Ovary (tissue), 9 donors: ENCODE results near the gene IGSF9. TPM values are rescaled to one million over a fixed set of nuclear protein-coding genes. Genes with fewer than 3 reads are reported as not detected.

Experiments
- DNase-seq, 5 donors: peaks; one replicate each; pipeline ENCODE4 v3.0.0-alpha.2; 2019 to 2020
- H3K27ac ChIP-seq, 2 donors: fragments of 200-600 bp; one replicate each; pipeline versions ENCODE4 v1.5.1 to v1.8.0; 2019 to 2022
- H3K27me3 ChIP-seq: fragments of 200-600 bp; one replicate; pipeline ENCODE4 v1.8.0; 2022
- H3K36me3 ChIP-seq: fragments of 200-600 bp; sonication (generic); one replicate; pipeline ENCODE4 v1.5.1; 2019
- H3K4me1 ChIP-seq: one replicate; pipeline ENCODE4 v1.8.1; 2013; ENCODE audit warnings: mild to moderate bottlenecking, moderate library complexity; ENCODE audit not compliant: insufficient read depth
- H3K4me3 ChIP-seq: fragments of 200-600 bp; sonication (generic); one replicate; pipeline ENCODE4 v1.5.1; 2017
- H3K9me3 ChIP-seq, 2 donors: fragments of 200-600 bp in 1 of 2; sonication (generic) in 1 of 2; one replicate each; pipeline versions ENCODE4 v1.5.1 to v1.8.1; 2013 to 2019; ENCODE audit warnings: mild to moderate bottlenecking in 1 of 2, moderate library complexity in 1 of 2
- EP300 ChIP-seq: sonication (generic); formaldehyde crosslinking; IDR thresholded peaks from one replicate; pipeline ENCODE4 v1.6.1; 2017; ENCODE audit warnings: antibody characterized with exemption
- POLR2A ChIP-seq: fragments of 450-650 bp; IDR thresholded peaks from one replicate; pipeline ENCODE4 v1.6.1; 2017; ENCODE audit warnings: antibody characterized with exemption, mild to moderate bottlenecking, moderate library complexity
- WGBS, 3 donors: extraction: QIAGEN DNeasy Blood & Tissue Kit in 1 of 3; methylation state at CpG; one replicate each; pipeline versions ENCODE4 v1.1.5 to v1.1.7; 2013 to 2017; 5-methylcytosine and 5-hydroxymethylcytosine counted together
- intact Hi-C, 4 donors: fragments of 100-400 bp; cut with DNase I; formaldehyde crosslinking; loops; one replicate each; pipeline versions ENCODE4 v1.11.0 to v1.15.1; 2022 to 2023
- polyA plus RNA-seq, 2 donors: library from polyadenylated mRNA; stranded (reverse); fragments of 200-250 nt in 1 of 2; fragments of 350-450 nt in 1 of 2; fragmentation: Illumina TruSeq in 1 of 2; extraction: RNeasy Lipid Tissue Mini Kit (QIAGEN cat#74804) in 1 of 2; gene quantifications; one replicate each; pipeline ENCODE4 v1.2.3, GENCODE V29; 2013 to 2014
- total RNA-seq, 7 donors: library from RNA; depleted of rRNA in 2 of 7; stranded (reverse); fragments of >200 nt in 2 of 7; fragmentation: NEBNext Ultra II Directional in 3 of 7; extraction: Animal tissue kit (Norgen Biotek cat#: 25700) in 3 of 7; gene quantifications; one replicate each; pipeline versions ENCODE4 v1.1.0 to v1.2.4, GENCODE V29; 2016 to 2023
- TF ChIP-seq, protein P1 (sequence below), 3 donors: fragments of 450-650 bp in 2 of 3; fragments of 200-600 bp in 1 of 3; IDR thresholded peaks; one replicate each; pipeline versions ENCODE4 v1.5.1 to v1.8.0; 2016 to 2022; ENCODE audit warnings: antibody characterized with exemption in 3 of 3, mild to moderate bottlenecking in 1 of 3
- donor health status: DM: no; HTN: no; CAD: no; lungs with moderate emphysema.
- donor health status: DM: no; HTN: no; CAD: no.
- donor health status: Bipolar disorder and iron deficiency.
- donor health status: DM: yes; HTN: yes; CAD: no.
- donor health status: DM: no; HTN: no; CAD: no.
- donor health status: DM: yes; HTN: yes; CAD: no.

The IGSF9 gene
- total and polyA plus RNA-seq, 9 donors: 0.10 to 14.0 (median 1.3) TPM

DNA sequence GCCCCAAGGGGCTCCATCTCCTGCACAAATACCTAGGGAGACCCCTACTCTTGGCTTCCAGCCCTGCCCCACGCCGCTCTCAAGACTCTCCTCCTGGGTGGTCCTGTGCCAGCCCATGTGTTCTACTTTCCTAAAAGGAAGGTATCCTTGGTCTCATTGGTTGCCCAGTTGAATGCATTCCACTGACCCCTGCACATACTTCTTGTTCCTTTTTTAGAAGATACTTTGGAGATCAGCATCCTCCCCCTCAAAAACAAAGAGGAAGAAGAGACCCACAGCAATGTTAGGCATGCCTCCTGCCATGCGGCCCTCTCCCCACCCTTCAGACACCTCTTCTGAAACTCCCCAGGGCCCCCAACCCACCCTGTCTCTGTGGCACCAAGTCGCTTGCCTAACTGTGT is 4.6 kb upstream of the IGSF9 start:
- intact Hi-C loops: loop anchor here in 2 of 4 donors (5.0 to 10.0 kb wide), 2 partner anchors 52 to 55 kb away; no protein-coding TSS in a partner anchor
- no peaks in the 10 kb centered on the region for H3K4me1 ChIP-seq
- no peaks in the 10 kb centered on the region for H3K9me3 ChIP-seq
- no peaks in the 10 kb centered on the region for H3K36me3 ChIP-seq
- DNase-seq: no peak
- WGBS, 3 donors: 77 to 89% (median 87%) methylated on average over 4 of the region's 4 CpGs
- no peaks in the 10 kb centered on the region for H3K27me3 ChIP-seq
- H3K27ac ChIP-seq: no peak overlapping the region
- TF ChIP-seq, protein P1, sequence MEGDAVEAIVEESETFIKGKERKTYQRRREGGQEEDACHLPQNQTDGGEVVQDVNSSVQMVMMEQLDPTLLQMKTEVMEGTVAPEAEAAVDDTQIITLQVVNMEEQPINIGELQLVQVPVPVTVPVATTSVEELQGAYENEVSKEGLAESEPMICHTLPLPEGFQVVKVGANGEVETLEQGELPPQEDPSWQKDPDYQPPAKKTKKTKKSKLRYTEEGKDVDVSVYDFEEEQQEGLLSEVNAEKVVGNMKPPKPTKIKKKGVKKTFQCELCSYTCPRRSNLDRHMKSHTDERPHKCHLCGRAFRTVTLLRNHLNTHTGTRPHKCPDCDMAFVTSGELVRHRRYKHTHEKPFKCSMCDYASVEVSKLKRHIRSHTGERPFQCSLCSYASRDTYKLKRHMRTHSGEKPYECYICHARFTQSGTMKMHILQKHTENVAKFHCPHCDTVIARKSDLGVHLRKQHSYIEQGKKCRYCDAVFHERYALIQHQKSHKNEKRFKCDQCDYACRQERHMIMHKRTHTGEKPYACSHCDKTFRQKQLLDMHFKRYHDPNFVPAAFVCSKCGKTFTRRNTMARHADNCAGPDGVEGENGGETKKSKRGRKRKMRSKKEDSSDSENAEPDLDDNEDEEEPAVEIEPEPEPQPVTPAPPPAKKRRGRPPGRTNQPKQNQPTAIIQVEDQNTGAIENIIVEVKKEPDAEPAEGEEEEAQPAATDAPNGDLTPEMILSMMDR (IDR thresholded peaks at IDR 0.05): no peak
- TF ChIP-seq POLR2A (no peak), EP300 (no peak)
- no peak overlapping the region for H3K4me3 ChIP-seq

DNA sequence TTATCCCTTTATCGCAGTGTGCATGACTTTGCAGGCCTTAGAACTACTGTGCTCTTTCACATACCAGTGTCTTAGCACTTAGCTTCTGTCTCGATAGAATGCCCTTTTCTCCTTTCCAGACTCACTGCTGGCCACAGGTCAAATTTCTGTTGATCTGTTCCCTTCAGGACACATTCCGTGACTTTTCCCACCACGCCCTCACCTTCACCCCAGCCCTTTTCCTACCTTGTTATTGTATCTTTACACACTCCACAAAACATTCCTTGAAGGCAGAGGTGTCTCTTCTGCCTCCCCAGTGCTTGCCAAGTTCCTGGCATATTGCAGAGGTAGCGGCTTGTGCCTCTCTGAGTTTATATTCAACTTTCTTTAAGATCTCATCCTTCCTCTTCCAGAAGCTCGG is 3.7 kb upstream of the IGSF9 start:
- no peaks in the 10 kb centered on the region for H3K4me1 ChIP-seq
- intact Hi-C loops: loop anchor here in 1 of 4 donors (10.0 kb wide), 1 partner anchor 56 kb away; no protein-coding TSS in a partner anchor
- no peaks in the 10 kb centered on the region for H3K27me3 ChIP-seq
- WGBS, 3 donors: 79 to 82% (median 80%) methylated on average over 6 of the region's 6 CpGs
- no peak overlapping the region for H3K4me3 ChIP-seq
- H3K36me3 ChIP-seq: no peaks in the 10 kb centered on the region
- H3K27ac ChIP-seq: no peak overlapping the region
- TF ChIP-seq POLR2A (no peak), EP300 (no peak)
- TF ChIP-seq, protein P1 (IDR thresholded peaks at IDR 0.05): no peak
- no peak for DNase-seq
- H3K9me3 ChIP-seq: no peaks in the 10 kb centered on the region

DNA sequence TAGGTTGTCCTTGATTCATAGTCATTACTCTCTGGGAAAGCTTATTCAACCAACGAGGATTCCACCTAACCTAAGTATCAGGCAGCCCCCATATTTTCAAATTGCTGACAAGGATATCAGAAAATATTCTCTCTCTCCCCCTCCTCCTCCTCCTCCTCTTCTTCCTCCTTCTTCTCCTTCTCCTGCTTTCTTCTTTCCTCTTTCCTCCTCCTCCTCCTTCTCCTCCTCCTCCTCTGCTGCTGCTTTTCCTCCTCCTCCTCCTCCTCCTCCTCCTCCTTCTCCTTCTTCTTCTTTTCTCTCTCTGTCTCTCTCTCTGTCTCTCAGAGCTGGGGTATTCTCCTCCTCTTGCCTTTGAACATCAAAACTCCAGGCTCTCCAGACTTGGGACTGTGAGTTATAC is 2.5 kb upstream of the IGSF9 start:
- Histone ChIP-seq H3K36me3 (no peaks in the 10 kb centered on the region), H3K4me3 (no peak overlapping the region), H3K27ac (no peak overlapping the region), H3K27me3 (no peaks in the 10 kb centered on the region), H3K9me3 (no peaks in the 10 kb centered on the region), H3K4me1 (no peaks in the 10 kb centered on the region)
- TF ChIP-seq EP300: no peak
- TF ChIP-seq, protein P1 (IDR thresholded peaks at IDR 0.05): no peak
- no peak for TF ChIP-seq POLR2A
- intact Hi-C loops: loop anchor here in 1 of 4 donors (10.0 kb wide), 1 partner anchor 57 kb away; no protein-coding TSS in a partner anchor
- 16 to 36% (median 35%) methylated on average over 1 of the region's 1 CpG for WGBS, 3 donors
- DNase-seq: no peak

DNA sequence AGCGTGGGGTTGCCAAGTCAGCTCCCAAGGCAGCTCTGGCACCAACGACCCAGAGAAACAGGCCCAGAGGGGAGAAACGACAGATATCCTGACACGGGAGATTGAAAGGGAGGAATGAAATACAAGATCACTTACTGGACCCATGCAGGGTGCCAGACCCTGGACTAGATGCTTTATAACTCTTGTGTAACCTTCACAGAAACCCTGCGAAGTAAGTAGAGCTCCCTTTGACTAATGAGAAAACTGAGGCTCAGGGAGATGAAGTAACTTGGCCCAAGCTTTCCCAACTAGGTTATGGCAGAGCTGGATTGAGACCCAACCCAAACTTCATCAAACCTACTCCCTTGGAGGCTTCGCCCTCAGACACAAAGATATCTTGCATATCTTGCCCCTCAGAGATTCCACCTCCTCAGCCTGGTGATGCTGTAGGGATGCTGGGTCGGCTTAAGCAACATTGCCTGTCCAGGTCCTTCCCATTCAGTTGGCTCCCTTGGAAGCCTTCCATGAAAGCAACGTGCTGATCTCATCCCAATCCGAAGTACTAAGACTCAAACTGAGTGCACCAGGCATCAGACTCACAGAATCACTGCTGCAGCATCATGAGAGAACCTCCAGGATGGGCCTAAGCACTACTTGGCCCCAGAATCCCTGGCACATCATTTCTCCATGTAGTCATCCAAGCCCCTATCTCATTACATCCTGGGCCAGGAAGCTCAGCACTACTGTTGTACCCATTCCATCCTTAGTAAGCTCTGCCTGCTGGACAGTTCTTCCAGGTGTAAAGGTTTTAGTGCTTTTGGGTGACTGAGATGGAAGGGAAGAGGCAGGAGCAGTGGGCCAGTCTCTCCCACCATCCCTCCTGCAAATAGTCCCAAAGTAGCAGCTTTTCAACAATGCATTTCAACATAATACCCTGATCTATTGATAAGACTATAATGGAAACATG is 1.1 kb upstream of the IGSF9 start:
- Histone ChIP-seq H3K4me1 (no peaks in the 10 kb centered on the region), H3K27ac (no peak overlapping the region), H3K9me3 (no peaks in the 10 kb centered on the region), H3K4me3 (no peak overlapping the region), H3K27me3 (no peaks in the 10 kb centered on the region), H3K36me3 (no peaks in the 10 kb centered on the region)
- intact Hi-C loops: loop anchor here in 1 of 4 donors (10.0 kb wide), 1 partner anchor 58 kb away; no protein-coding TSS in a partner anchor
- DNase-seq: no peak
- TF ChIP-seq, protein P1 (IDR thresholded peaks at IDR 0.05): no peak
- TF ChIP-seq POLR2A (no peak), EP300 (no peak)
- 46 to 58% (median 47%) methylated on average over 9 of the region's 9 CpGs for whole genome bisulfite sequencing, 3 donors
